Activated CD8-positive, alpha-beta memory T cell treated with anti-CD3 and anti-CD28 coated beads, Interleukin-2, amount 50 U/mL, for 4 hours (primary cell): ENCODE measurements around the gene SMIM1.

Experiments
- DNase-seq: peaks from one replicate; pipeline ENCODE4 v3.0.0-alpha.2; 2020

The SMIM1 gene

GRCh38 chr1:3777647-3778589 lies 5.4 kb downstream of the SMIM1 start:
- DNase-seq: no peak

DNA sequence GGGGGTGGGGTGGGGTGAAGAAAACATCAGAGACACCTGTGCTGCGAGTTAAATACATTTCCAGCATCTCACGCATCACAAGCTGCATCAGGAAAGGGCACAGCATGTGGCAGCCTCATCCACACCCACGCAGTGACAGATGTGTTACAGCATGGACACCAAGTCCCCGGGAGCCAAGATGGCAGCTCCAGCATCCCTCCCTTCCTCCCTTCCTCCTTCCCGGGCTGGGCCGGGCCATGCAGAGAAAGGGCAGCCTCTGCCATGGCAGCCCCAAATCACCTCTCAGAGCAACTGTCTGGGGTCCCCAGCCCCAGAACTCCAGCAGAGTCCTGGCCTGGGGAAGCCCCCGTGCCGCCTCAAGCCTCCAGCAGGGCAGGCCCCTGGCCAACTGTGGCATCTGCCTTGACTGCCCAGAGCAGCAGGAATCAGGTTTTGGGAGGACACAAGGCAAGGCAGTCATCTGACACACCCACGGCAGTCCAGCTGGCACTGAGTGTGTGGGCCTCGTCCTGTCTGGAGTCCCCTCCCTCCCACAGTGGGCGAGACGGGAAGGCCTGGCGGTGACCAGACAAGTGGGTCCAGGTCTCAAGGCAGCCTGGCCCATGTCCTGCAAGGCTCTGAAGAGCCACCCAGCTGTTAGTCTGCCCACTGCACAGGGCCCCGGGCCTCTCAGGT lies 6.2 kb downstream of the SMIM1 start:
- no peak for DNase-seq

- no peak for DNase-seq
These were observed 6.8 kb downstream of the SMIM1 start for GRCh38 chr1:3779265-3779911.

DNA sequence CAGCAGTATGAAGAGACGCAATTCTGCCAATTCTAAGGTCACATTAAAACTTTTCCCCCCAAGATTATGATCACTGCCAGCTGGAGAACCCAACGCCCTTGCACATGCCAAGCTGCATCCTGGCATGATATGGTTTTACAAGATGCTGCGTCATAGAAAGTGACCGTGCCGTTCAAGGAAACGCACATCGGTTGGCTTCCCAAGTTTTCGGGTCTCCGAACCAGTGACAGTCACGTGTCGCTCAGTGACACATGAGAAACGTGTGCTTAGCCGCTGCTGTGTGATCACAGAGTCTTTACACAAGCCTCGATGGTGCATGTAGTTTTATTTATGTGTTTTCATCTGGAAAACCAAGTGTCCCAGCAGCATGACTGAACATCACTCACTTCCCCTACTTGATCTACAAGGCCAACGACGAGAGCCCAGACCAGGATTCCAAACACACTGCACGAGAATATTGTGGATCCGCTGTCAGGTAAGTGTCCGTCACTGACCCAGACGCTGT lies 7.4 kb downstream of the SMIM1 start:
- DNase-seq: no peak

DNA sequence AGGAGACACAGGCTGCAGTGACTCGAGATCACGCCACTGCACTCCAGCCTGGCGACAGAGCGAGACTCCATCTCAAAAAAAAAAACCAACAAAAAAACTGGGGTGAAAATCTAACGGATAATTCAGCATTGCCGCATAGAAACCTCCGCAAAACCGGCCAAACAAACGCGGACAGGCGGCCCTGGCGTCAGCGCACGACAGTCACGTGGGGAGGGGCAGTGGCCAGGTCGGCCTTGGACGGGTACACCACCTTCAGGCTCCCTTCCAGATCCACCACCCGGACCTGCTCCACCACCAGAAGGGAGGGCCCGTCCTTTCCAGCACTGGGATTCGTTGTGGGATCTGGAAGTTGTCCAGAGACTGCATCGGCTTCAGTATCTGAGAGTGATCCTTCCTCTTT lies 8.4 kb downstream of the SMIM1 start:
- no peak for DNase-seq

DNA sequence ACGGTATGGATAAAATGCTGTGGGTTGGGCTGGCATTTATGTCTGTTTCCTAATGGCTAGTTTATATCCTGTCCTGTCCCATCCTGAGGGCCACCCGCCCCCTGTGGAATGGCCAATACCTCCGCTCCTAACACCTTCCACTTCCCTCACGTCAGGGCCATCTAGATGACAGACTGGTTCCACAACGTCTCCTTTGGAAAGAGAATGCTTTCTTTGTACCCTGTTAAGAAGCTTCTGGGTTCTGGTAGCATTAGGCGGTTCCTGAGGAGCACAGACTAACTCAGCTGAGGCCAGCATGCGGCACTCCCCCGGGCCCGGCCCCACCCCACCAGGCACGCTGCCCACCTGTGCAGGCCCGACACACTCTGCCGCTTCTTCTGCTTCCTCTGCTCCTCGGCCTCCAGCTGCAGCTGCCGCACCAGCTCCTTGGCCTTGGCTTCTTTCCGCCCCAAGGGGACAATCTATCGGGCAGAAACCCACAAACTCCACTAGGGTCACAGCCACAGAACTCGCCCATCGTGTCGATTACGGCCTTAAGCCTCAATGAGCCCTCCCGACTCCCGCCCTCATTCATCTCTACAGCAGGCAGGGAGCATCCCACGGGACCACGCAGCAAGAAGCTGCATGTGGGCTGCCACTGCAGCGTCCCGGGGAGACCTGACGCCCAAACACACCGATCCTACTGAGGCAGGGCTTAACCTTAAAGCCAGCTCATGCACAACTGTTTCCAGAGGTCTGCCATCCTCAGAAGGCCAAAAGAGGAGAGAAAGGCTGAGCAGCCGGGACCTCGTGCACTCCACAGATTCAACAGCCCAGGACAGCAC lies 11.3 kb downstream of the SMIM1 start:
- no peak for DNase-seq

DNA sequence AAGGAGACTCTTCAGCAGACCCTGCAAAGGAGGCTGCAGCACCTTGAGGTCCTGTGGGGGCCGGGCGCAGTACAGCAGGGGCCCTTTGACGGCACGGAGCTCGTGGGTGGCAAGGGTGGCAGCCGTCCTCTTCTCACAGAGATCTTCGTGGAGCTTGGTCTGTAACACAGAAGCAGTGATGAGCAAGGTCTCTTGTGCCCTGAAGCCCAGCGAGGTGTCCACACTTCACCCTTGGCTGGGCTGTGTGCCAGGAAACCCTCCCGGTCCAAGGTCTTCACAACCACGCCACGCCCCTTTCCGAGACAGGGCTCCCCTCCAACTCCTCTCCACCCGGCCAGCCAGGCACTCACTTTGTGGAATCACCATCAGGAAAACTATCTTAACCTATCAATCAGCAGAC lies 12.5 kb downstream of the SMIM1 start:
- DNase-seq: no peak

DNA sequence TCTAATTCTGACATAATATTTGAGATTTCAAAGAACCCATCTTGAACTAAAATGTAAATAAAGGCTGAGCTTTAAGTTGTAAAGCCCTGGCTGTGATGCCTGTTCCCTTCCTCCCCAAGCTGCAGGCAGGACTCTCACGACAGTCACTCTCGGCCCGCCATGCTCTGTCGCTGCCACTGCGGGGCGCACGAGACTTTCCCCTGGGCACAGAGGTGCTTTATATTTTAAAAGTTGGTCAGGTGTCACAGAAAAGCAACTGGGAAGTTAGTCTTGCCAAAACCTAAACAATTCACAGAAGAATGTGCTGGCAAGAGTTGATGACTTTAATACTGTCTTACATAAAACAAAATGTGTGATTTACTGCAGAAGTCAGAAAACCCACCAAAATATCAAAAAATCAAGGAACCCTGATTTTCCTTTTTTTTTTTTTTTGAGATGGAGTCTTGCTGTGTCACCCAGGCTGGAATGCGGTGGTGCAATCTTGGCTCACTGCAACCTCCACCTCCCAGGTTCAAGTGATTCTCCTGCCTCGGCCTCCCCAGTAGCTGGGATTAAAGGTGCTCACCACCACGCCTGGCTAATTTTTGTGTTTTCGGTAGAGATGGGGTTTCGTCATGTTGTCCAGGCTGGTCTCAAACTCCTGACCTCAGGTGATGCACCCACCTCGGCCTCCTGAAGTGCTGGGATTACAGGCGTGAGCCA lies 13.1 kb downstream of the SMIM1 start:
- no peak for DNase-seq

DNA sequence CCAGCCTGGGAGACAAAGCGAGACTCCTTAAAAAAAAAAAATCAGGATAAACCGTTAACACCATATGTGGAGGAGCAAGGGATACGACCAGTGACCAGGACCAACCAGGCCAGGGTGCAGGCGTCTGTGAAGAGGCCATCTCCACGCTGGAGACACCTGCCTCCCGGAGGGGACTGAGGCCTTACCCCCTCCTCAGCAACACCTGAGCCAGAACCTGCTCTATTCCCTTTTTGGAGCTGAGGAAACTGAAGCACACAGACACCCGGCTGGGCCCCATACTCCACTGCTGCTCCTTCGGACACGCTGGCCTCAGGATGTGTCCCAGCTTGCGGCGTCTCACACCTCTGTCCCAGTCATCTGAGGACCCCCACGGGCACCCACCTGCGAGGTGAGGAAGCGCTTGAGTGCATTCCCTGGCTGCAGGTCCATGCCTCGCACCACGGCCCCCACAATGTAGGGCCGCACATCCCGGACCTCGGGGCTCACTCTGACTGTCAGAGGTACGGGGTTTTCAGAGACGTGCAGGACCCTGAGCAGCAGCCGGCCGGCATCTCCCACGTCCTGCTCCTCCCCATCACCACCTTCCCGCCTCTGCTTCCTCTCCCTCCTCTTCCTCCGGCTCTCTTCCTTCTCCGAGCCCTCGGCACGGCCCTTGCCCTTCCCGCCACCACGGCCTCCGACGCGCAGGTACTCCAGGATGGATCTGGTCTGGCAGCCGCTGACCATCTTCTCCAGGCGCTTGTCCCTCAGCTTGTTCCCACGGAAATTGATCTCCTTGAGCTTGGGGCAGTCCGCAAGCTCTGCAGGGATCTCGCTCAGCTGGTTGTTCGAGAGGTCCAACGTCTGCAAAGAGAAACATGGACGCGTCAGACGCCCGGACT lies 14.2 kb downstream of the SMIM1 start:
- no peak for DNase-seq

DNA sequence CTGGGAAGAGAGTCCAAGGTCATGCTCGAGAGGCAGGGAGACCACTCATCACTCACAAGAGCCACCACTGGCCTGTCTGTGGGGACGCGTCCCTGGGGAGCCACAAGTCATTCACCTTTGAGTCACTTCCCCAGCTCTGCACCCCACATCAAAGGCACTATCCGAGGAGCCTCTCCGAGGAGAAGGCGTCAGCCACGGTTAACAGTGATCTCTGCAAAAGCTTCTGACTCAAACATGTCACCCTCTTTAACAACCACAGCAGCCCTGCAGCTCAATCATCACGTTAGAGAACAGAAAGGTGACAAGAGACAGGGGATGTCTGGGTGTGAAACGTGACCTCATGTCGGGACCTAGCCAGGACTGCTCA lies 14.8 kb downstream of the SMIM1 start:
- DNase-seq: no peak

DNA sequence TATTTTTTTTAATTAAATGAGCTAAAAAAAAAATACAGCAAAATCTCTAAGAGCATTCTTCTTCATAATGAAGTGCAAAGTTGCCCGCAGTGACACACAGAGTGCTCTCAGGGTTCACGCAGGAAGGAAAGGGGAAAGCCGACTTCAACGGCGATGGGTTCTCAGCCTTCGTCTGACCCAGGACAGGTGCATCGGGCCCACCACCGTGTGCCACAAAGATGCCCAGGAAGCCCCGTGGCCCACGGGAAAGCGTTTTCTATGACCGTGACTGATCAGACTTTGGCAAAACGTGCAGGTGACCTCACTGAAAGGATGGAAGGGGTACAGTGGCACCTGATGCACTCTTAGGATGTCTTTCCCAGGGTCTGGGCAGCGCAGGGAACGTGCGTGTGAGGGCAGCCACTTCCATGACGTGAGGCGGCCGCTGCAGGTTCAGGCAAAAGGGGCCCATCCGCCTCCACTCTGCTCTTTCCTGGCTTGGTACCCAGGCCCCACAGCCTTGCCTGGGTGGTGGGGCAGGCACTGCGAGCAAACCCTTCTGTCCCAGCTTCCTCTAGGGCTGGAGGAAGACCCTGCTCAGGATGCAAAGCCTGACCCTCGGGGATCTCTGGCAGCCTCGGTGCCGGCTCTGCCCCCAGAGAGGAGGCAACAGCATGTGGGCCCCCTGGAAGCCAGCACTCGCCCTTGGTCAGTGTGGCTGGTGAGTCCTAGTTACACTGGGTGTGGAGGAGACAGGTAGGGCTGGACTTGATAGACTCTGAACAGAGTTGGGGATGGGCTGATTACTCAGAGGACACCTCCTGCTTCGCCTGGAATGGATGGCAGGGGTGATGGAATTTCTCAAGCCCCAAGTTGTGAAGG lies 15.4 kb downstream of the SMIM1 start:
- no peak for DNase-seq

GRCh38 chr1:3788756-3789420 lies 16.3 kb downstream of the SMIM1 start:
- no peak for DNase-seq

DNA sequence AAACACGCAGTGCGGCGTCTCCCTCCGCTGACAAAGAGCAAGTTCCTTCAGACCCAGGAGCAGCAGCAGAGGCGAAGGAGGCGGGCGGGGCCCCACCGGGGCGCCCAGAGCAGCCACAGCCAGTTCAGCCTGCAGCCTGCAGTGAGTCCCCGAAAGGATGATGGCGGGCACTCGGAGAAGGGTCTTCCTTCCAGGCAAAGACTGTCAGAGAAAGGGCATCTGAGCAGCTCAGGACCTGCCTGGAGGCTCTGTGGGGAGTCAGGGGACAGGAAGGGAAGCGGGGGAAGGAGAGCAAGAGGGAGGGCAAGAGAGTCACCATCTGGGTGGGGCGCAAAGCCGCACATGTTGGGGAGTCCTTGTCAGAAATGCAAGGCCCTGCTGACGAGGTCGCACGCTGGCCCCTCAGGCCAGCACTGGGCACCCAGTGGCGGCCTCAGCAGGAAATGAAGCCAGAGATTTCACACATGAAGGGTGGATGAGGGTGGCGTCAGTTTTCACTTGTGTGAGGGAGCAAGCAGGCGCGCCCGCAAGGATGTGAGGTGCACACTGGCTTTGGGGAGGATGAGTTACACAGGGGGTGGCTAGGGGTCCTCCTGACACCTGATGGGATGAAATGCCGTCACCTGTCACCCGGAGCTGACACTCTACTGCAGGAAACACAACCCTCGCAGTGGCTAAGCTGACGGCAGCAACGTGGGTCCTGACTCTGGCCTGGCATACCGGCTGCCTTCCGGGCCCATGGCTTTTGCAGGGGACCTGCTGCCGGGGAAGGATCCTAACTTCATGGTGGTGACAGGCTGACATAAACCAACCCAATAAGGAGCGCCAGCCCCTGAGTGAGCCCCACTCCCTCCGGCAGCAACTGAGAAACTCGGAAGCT lies 17.1 kb downstream of the SMIM1 start:
- no peak for DNase-seq

DNA sequence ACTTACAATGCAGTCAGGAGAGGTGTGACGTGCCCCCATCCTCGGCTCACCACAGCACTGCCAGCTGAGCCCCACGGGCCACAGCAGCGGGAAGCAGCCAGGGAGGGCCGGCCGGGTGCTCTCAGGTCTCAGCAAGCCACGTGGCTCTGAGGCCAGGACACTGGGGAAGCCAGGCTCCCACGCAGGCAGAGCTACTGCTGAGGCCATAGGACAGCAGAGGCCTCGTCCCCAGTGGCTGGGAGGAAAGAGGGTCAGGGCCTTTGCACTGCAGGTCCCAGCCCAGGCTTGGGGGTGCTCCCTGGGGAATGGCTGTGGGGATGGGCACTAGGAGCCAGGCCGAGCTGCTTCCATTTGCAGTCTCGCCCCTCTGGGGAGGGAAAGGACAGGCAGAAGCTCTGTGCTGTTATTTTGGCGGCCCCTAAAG lies 18.0 kb downstream of the SMIM1 start:
- DNase-seq: no peak

DNA sequence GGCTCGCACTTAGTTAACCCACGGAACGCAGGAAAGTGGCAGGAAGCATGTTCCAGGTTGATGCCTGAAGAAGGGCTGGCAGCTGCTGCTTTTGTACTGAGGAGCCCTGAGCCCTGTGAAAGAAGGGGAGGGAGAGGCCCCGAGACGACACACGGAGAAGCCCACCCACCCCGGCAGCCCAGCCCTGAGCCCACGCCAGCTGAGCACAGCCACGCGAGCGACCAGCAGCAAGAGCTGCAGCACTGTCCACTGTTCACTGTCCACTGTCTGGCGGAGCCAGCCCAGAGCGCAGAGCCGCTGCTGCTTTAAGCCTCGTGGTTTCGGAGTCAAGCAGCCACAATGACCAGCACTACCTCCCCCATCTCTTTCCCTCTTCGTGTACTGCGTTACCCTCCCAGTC lies 18.4 kb downstream of the SMIM1 start:
- DNase-seq: no peak

DNA sequence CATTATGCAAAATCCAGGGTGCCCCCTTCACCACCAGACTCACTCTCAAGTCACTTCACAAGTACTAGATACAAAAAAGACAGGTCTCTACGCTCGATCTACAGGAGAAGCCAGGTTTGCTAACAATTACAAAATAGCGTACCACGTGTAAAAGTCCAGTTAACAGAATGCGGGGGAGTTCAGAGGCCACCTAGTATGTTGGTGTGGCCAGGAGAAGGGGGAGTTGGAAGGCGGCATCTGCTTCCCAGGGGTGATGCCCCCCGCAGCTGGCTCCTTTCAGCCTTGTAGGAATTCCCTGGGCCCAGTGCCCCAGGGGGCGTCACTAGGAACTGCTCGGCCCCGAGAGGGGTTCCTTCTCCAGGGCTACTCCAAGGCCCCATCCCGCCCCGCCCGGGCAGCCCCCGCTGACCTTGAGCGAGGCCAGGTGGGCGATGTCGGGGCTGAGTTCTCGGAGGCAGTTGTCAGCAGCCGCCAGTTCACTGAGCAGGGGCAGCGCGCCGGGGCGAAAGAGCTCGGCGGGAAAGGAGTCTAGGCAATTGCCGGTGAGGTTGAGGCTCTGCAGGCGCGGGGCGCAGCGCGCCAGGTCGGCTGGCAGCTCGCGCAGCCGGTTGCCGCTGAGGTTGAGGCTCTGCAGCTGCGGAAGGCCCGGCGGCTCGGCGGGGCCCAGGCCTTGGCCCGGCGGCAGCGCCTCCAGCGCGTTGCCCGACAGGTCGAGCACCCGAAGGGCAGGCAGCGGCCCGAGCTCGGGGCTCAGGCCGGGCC lies 23.1 kb downstream of the SMIM1 start:
- no peak for DNase-seq

- DNase-seq: peak; percentile 95
These were observed 23.9 kb downstream of the SMIM1 start, which contains the start of gene LRRC47 for GRCh38 chr1:3796215-3797061. TSS of gene LRRC47 (minus strand) at chr1:3796498. CDS start at chr1:3796476, 22 bp downstream.
